ENCODE data around the gene RGS19.

DNA sequence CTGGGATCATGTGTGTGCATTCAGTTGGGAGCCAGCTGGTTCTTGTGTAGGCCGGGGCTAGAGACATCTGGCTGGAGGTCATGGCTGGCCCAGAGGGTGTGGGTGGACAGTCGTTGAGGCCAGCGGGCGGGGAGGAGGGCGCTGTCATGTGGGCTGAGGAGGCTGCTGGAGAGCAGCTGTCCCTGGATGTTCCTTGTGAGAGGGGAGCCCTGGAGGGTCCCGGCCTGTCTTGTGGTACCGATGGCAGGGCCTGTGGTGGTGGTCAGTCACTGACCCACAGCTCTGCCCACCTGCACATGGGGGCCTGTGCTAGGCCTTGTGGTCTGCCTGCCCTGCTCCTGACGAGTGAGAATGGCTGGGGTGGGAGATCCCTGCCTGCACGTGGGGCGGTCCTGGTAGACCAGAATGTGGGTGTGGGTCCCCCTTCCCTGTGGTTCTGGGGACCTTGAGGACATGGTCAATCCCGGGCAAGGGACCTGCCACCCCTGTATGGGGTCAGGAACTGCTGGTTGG is 45.3 kb downstream of the RGS19 start:
- TF ChIP-seq, protein P1, sequence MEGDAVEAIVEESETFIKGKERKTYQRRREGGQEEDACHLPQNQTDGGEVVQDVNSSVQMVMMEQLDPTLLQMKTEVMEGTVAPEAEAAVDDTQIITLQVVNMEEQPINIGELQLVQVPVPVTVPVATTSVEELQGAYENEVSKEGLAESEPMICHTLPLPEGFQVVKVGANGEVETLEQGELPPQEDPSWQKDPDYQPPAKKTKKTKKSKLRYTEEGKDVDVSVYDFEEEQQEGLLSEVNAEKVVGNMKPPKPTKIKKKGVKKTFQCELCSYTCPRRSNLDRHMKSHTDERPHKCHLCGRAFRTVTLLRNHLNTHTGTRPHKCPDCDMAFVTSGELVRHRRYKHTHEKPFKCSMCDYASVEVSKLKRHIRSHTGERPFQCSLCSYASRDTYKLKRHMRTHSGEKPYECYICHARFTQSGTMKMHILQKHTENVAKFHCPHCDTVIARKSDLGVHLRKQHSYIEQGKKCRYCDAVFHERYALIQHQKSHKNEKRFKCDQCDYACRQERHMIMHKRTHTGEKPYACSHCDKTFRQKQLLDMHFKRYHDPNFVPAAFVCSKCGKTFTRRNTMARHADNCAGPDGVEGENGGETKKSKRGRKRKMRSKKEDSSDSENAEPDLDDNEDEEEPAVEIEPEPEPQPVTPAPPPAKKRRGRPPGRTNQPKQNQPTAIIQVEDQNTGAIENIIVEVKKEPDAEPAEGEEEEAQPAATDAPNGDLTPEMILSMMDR (IDR thresholded peaks at IDR 0.05; ENCODE audit: low read depth, low read length, missing input control): no peak
- TF ChIP-seq TAF1 (conservative IDR thresholded peaks at IDR 0.05) (no peak), YY1 (IDR thresholded peaks at IDR 0.05) (no peak), GABPA (IDR thresholded peaks at IDR 0.05 in 1 of 2, conservative IDR thresholded peaks at IDR 0.05 in 1 of 2) (no peak), FOXA1 (IDR thresholded peaks at IDR 0.05) (no peak), RXRA (IDR thresholded peaks at IDR 0.05) (no peak), EGR1 (IDR thresholded peaks at IDR 0.05; ENCODE audit: low read depth in 2 of 2) (no peak), SP1 (IDR thresholded peaks at IDR 0.05) (no peak), JUND (IDR thresholded peaks at IDR 0.05) (no peak)
- TF ChIP-seq, protein P2, sequence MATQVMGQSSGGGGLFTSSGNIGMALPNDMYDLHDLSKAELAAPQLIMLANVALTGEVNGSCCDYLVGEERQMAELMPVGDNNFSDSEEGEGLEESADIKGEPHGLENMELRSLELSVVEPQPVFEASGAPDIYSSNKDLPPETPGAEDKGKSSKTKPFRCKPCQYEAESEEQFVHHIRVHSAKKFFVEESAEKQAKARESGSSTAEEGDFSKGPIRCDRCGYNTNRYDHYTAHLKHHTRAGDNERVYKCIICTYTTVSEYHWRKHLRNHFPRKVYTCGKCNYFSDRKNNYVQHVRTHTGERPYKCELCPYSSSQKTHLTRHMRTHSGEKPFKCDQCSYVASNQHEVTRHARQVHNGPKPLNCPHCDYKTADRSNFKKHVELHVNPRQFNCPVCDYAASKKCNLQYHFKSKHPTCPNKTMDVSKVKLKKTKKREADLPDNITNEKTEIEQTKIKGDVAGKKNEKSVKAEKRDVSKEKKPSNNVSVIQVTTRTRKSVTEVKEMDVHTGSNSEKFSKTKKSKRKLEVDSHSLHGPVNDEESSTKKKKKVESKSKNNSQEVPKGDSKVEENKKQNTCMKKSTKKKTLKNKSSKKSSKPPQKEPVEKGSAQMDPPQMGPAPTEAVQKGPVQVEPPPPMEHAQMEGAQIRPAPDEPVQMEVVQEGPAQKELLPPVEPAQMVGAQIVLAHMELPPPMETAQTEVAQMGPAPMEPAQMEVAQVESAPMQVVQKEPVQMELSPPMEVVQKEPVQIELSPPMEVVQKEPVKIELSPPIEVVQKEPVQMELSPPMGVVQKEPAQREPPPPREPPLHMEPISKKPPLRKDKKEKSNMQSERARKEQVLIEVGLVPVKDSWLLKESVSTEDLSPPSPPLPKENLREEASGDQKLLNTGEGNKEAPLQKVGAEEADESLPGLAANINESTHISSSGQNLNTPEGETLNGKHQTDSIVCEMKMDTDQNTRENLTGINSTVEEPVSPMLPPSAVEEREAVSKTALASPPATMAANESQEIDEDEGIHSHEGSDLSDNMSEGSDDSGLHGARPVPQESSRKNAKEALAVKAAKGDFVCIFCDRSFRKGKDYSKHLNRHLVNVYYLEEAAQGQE (IDR thresholded peaks at IDR 0.05): no peak
- TF ChIP-seq, protein P3, sequence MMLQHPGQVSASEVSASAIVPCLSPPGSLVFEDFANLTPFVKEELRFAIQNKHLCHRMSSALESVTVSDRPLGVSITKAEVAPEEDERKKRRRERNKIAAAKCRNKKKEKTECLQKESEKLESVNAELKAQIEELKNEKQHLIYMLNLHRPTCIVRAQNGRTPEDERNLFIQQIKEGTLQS (IDR thresholded peaks at IDR 0.05): no peak
- TF ChIP-seq, protein P4, sequence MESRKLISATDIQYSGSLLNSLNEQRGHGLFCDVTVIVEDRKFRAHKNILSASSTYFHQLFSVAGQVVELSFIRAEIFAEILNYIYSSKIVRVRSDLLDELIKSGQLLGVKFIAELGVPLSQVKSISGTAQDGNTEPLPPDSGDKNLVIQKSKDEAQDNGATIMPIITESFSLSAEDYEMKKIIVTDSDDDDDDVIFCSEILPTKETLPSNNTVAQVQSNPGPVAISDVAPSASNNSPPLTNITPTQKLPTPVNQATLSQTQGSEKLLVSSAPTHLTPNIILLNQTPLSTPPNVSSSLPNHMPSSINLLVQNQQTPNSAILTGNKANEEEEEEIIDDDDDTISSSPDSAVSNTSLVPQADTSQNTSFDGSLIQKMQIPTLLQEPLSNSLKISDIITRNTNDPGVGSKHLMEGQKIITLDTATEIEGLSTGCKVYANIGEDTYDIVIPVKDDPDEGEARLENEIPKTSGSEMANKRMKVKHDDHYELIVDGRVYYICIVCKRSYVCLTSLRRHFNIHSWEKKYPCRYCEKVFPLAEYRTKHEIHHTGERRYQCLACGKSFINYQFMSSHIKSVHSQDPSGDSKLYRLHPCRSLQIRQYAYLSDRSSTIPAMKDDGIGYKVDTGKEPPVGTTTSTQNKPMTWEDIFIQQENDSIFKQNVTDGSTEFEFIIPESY (IDR thresholded peaks at IDR 0.05): no peak
- TF ChIP-seq, protein P5, sequence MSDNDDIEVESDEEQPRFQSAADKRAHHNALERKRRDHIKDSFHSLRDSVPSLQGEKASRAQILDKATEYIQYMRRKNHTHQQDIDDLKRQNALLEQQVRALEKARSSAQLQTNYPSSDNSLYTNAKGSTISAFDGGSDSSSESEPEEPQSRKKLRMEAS (IDR thresholded peaks at IDR 0.05): no peak

Data from liver (tissue), 3 donors.